NCI-H82 treated with DMSO at 0.1 percent for 48 hours (cell line): ENCODE results near the gene TAF1A.

Source experiments
- DNase-seq: peaks from one replicate; lab custom pipeline; 2025; ENCODE audit not compliant: unreplicated experiment; lab: John Stamatoyannopoulos, UW

The TAF1A gene

GRCh38 chr1:222600281-222600680 lies 10.5 kb upstream of the TAF1A start:
- no peak for DNase-seq

DNA sequence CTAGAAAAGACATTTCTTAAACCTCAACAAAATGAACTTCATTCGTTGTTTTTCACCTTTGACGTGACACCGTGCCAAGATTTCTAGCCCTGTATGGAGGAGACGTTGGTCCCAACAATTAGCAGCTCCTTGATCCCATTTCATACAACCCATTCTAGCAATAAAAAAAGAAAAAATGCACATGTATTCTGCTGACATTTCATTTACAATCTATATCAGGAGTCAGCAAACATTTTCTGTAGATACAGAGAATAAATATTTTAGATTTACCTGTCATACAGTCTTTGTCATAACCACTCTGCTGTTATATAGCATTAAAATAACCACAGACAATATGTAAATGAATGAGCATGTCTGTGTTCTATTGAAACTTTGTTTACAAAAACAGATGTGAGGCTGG lies 7.0 kb upstream of the TAF1A start:
- no peak for DNase-seq

- DNase-seq: no peak
These were observed 5.1 kb upstream of the TAF1A start for GRCh38 chr1:222594789-222595188.

GRCh38 chr1:222592171-222592570 lies 2.4 kb upstream of the TAF1A start:
- DNase-seq: no peak

GRCh38 chr1:222588135-222588534 lies 1.6 kb downstream of the TAF1A start:
- no peak for DNase-seq

DNA sequence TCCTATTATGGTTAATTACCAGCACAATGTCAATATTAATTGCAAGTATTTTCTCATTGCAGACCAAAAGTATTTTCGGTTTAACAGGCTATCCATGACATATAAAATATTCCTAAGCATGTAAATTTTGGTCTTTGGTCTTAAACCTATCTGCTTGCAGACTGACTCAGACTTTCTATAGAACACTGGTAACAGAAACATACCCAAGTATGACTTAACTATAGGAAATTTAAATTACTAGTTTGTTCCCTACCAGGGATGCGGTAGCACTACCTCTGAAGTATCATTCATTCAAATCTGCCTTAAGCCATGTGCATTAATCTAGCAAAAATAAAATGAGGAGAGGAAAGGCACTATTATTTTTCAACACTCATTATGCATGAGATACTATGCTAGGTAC lies 2.9 kb downstream of the TAF1A start:
- DNase-seq: no peak

GRCh38 chr1:222583079-222583478 lies 6.7 kb downstream of the TAF1A start:
- DNase-seq: no peak

GRCh38 chr1:222582099-222582774 lies 7.5 kb downstream of the TAF1A start:
- no peak for DNase-seq

DNA sequence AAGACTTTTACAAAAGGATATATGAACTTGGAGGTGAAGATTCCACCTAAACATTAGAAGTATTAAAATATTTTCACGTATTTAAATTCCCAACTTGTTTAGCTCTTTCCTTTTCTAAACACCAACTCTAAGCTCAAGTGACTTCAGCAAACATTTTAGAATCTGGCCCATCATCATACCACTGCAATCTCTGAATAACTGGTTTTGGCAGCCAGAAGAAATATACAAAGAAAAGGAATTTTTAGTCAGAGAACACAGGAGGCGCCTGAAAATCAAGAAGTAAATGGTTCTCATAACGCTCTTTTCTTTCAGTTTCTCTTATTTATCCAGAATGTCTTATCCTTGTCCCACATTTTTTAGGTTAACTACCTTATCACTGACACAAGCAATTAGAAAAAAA lies 10.4 kb downstream of the TAF1A start:
- DNase-seq: no peak

DNA sequence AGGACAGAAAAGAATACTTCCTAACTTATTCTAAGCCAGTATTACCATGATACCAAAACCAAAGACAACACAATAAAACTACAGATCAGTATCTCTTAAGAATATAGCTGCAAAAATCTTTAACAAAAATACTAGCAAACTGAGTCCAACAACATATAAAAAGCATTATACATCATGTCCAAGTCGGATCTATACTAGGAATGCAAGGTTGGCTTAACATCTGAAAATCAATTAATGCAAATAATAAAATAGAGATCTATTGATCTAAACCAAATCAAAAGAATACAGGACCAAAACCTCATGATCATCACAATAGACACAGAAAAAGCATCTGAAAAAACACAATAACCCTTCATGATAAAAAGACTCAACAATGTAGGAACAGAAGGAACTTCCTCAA lies 18.9 kb downstream of the TAF1A start:
- DNase-seq: no peak

DNA sequence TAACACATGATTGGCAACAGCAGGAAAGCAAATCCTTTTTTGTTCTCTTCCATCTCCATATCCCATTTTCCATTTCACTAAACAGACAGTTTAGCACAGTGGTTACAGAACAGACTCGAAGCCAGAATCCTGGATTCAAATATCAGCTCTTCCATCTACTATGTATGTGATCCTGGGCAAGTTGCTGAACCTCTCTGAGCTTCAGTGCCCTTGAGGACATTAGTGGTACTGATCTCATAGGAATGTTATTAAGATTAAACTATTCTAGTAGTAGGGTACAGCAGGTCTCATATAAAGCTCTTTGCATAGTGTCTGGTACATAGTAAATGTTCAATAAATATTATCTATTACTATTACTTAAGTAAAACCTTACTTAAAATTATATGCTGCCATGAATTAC lies 28.1 kb downstream of the TAF1A start:
- no peak for DNase-seq

- DNase-seq: no peak
These were observed 32.2 kb downstream of the TAF1A start for GRCh38 chr1:222557574-222557973.

GRCh38 chr1:222557148-222557547 lies 32.6 kb downstream of the TAF1A start:
- DNase-seq: no peak

GRCh38 chr1:222555992-222556615 lies 33.6 kb downstream of the TAF1A start:
- no peak for DNase-seq

DNA sequence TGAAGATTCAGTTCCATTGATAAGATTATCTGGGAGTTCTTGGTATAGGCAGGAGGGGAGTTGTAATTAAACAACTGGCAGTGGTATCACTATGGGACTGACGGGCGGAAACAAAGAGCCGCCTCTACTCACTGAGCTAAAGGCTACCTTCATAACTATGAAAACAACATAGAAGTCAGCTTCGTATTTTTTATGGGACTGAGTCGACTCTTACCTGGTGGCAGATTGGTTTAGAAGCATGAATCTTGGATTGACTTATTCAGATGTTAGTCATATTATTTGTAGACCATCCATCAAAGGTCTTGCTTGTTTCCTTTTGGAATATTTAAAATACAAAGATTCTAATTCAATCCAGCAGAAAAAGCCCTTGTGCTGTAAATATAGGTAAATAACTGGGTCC lies 35.6 kb downstream of the TAF1A start:
- DNase-seq: no peak

DNA sequence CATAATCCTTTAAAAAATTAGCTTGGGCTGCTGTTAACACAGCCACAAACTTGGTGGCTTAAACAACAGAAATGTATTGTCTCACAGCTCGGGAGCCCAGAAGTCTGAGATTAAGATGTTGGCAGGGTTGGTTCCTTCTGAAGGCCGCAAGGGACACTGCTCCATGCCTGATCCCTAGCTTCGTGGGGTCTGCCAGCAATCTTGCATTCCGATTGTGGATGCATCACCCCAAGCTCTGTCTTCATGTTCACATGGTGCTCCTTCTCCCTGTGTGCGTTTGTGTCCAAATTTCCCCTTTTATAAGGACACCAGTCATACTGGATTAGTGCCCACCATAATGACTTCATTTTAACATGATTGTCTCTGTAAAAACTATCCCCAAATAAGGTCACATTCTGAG lies 36.9 kb downstream of the TAF1A start:
- DNase-seq: no peak

DNA sequence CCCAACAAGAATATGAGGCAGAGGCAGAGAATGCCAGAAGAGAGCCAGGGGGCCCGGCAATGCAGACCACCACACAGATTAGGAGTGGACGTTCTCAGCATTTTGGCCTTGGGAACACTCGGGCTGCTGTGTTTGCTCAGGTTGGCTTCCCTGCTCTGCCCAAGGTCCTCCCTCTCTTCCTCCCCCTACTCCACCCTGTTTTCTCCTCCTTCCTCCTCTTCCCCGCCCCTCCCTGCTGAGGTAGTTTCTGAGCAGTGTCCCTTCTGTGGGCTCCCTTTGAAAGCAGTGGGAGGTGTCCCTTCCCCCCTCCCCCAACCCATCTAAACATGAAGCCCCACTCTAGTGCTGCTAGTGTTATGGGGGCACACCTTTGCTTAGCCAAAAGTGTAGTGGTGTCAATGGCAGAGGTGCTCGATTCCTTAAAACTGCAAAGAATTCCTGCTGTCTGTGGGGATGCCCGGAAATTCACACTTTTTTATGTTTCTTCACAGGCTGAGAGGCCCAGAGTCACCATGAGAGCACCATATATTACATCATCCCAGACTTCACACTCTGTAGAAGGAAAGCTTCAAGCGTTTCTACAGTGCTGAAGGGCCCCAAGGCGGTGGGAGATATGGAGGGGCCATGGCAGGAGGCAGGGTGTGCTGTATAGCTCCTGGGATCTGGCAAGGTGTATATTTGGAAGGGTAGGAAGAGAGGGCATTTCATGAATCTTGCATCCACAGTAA lies 41.6 kb downstream of the TAF1A start, which contains the start of gene HHIPL2:
TSS of gene HHIPL2 (minus strand) at position 161 of the 728 bp plus-strand sequence. CDS start at position 101, 60 bp downstream.
- no peak for DNase-seq

DNA sequence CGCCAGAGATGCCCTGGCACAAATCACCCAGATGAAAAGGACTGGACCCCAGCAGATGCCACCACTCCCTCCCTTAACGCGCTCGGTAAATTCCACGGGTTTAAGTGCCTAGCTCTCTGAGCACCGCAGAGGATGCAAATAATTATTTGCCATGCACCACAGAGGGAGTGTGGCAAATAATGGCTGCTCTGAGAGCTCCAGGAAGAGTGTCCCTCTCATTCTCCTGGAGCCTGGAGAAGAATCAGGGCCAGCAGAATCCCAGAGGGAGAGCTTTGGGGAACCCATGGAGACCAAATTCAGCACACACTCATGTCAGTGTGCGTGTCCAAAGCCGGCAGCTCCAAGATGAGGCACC lies 42.5 kb downstream of the TAF1A start:
- no peak for DNase-seq

DNA sequence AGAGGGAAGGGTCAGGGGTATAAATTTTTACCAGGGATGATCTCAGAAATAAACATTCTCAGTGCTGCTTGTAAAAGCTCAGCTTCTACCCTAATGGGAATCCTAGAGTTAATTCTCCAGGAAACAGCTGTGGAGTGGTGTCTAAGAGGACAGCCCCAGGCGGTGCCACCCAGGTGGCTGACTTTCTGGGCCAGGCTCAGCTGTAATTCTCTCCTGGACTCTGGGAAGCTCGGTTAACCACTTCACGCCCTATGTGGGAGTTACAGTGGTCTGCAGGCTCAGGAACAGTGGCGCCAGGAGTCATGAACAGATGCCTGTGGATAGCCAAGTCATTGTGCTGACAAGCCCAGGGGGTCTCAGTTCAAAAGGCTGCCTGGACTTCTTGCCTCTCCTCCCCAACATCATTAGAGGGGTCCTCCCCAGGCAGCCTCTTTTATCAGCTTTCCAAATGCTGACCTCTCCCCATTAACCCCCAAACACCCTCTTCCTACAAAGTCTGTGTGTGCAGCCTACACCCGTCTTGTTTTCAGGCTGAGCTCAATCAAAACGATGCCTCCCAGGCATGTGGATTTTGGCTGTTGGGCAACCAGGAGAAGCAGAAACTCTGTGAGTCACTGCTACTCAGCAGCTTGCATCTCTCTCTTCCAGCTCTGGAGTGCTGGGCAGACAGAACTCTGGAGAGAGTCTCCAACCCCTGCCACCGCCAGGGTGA lies 43.0 kb downstream of the TAF1A start:
- DNase-seq: peak; percentile 5

DNA sequence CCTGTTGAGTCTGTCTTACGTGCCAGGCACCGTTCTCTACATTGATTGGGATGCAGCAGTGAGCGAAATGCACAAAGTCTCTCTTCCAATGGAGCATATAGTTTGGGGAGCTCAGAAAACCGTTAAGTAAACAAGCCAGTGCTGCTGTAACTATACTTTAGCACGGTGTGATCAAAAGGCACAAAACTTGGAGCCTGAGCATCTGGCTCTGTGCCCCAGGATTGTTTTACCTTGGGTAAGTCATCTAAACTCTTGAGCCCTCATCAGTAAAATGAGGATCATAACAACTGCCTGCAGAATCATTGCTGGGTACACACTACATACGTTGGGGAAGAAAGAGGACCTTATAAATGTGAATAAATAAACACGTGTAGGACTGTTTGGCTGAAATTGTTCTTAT lies 43.6 kb downstream of the TAF1A start:
- DNase-seq: no peak

DNA sequence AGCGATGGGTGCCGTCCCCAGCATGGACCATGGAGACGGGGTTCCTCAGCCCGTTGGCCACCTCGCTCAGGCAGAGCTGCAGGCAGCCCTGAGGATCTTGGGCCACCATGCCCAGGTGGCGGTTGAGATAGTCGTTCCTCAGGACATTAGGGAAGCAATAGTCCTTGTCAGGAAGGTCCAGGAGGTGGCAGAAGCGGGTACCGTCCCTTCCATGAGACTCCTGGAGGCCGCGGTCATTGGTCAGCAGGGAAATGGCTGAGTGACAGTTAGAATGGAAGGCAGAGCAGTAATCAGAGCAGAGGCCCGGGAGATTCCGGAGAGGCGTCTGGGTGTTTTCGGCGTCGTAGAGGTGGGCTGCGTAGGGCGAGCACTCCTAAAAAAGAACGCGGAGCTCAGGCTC lies 45.9 kb downstream of the TAF1A start:
- no peak for DNase-seq

DNA sequence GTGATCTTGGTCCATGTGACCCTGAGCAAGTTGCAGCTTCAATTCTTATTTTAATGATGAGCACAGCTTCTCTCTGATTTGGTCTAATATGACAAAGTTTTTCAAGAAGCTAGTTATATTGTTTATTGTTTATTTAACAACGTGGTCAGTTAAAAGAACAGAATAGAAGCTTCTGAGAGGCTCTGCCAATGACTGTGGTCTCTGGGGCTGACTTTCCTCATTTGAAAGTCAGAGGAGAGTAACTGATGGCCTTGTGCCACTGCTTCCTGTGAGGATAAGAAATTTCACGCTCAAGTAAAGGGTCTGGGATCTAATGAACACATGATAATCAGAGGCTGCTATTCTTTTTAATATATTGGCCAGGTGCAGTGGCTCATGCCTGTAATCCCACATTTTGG lies 49.1 kb downstream of the TAF1A start:
- no peak for DNase-seq
